ENCODE results near the gene PTPRG.

Gene PTPRG

GRCh38 chr3:61928039-61928438, 366.7 kb downstream of the PTPRG start:
- DNase-seq (ENCODE audit: low read depth in 2 of 2) = no peak

- no peak for DNase-seq (ENCODE audit: low read depth in 2 of 2)
These were observed 367.5 kb downstream of the PTPRG start for GRCh38 chr3:61928776-61929314.

- no peak for DNase-seq (ENCODE audit: low read depth in 2 of 2)
These were observed 368.2 kb downstream of the PTPRG start for GRCh38 chr3:61929617-61930016.

- no peak for DNase-seq (ENCODE audit: low read depth in 2 of 2)
These were observed 371.1 kb downstream of the PTPRG start for GRCh38 chr3:61932499-61932898.

- DNase-seq (ENCODE audit: low read depth in 2 of 2) = no peak
These were observed 372.6 kb downstream of the PTPRG start for GRCh38 chr3:61933798-61934504.

- DNase-seq (ENCODE audit: low read depth in 2 of 2) = no peak
These were observed 373.1 kb downstream of the PTPRG start for GRCh38 chr3:61934505-61934871.

GRCh38 chr3:61935814-61936213, 374.4 kb downstream of the PTPRG start:
- DNase-seq (ENCODE audit: low read depth in 2 of 2) = no peak

GRCh38 chr3:61936344-61936937, 375.1 kb downstream of the PTPRG start:
- no peak for DNase-seq (ENCODE audit: low read depth in 2 of 2)

GRCh38 chr3:61937477-61937876, 376.1 kb downstream of the PTPRG start:
- DNase-seq (ENCODE audit: low read depth in 2 of 2) = no peak

GRCh38 chr3:61938878-61939549, 377.6 kb downstream of the PTPRG start:
- no peak for DNase-seq (ENCODE audit: low read depth in 2 of 2)

- DNase-seq (ENCODE audit: low read depth in 2 of 2) = no peak
These were observed 378.9 kb downstream of the PTPRG start for GRCh38 chr3:61940236-61940635.

- DNase-seq (ENCODE audit: low read depth in 2 of 2) = no peak
These were observed 382.6 kb downstream of the PTPRG start for GRCh38 chr3:61943975-61944374.

- DNase-seq (ENCODE audit: low read depth in 2 of 2) = no peak
These were observed 383.4 kb downstream of the PTPRG start for GRCh38 chr3:61944726-61945125.

GRCh38 chr3:61945657-61946056, 384.3 kb downstream of the PTPRG start:
- no peak for DNase-seq (ENCODE audit: low read depth in 2 of 2)

- DNase-seq (ENCODE audit: low read depth in 2 of 2) = no peak
These were observed 385.4 kb downstream of the PTPRG start for GRCh38 chr3:61946570-61947324.

GRCh38 chr3:61947456-61947855, 386.1 kb downstream of the PTPRG start:
- DNase-seq (ENCODE audit: low read depth in 2 of 2) = no peak

GRCh38 chr3:61948699-61949305, 387.4 kb downstream of the PTPRG start:
- DNase-seq (ENCODE audit: low read depth in 2 of 2) = no peak

- DNase-seq (ENCODE audit: low read depth in 2 of 2) = no peak
These were observed 392.7 kb downstream of the PTPRG start for GRCh38 chr3:61954097-61954540.

- DNase-seq (ENCODE audit: low read depth in 2 of 2) = no peak
These were observed 394.1 kb downstream of the PTPRG start for GRCh38 chr3:61955483-61955882.

- no peak for DNase-seq (ENCODE audit: low read depth in 2 of 2)
These were observed 394.9 kb downstream of the PTPRG start for GRCh38 chr3:61956236-61956635.

GRCh38 chr3:61957259-61957658, 395.9 kb downstream of the PTPRG start:
- DNase-seq (ENCODE audit: low read depth in 2 of 2) = no peak

GRCh38 chr3:61960976-61961375, 399.6 kb downstream of the PTPRG start:
- no peak for DNase-seq (ENCODE audit: low read depth in 2 of 2)
